HepG2 (cell line): Measurements from ENCODE around the gene ALKBH5. TPM values are rescaled to one million over a fixed set of nuclear protein-coding genes. Genes with fewer than 3 reads are reported as not detected.

ENCODE experiments used
- CBX5 ChIP-seq: sonication (generic); formaldehyde crosslinking; IDR thresholded peaks from 2 replicates; pipeline ENCODE4 v1.4.0; 2020; ENCODE audit warnings: missing genetic modification reagents, borderline replicate concordance
- EP300 ChIP-seq, 3 experiments: sonication (generic) in 1 of 3; formaldehyde crosslinking in 1 of 3; IDR thresholded peaks; 2 replicates each; pipeline versions ENCODE4 v1.5.1 to v1.6.1; 2011 to 2020; ENCODE audit warnings: low read depth in 2 of 3, low read length in 2 of 3, borderline replicate concordance in 1 of 3, improper control_type of control experiment in 1 of 3, mild to moderate bottlenecking in 1 of 3, missing genetic modification reagents in 1 of 3, moderate library complexity in 1 of 3
- FOXK2 ChIP-seq: fragments of 450-650 bp; IDR thresholded peaks from 2 replicates; pipeline ENCODE4 v1.6.1; 2016
- FOXO1 ChIP-seq: sonication (generic); formaldehyde crosslinking; IDR thresholded peaks from 2 replicates; pipeline ENCODE4 v1.4.0; 2020; ENCODE audit warnings: missing genetic modification reagents
- KLF9 ChIP-seq: IDR thresholded peaks from 2 replicates; pipeline ENCODE4 v1.6.1; 2016; ENCODE audit warnings: low read depth
- PHB2 ChIP-seq: fragments of 450-650 bp; IDR thresholded peaks from 2 replicates; pipeline ENCODE4 v1.6.1; 2018; ENCODE audit not compliant: partially characterized antibody
- SETDB1 ChIP-seq: sonication (generic); formaldehyde crosslinking; IDR thresholded peaks from 2 replicates; pipeline ENCODE4 v1.5.1; 2020; ENCODE audit warnings: missing genetic modification reagents, mild to moderate bottlenecking, borderline replicate concordance
- SIX4 ChIP-seq: sonication (generic); formaldehyde crosslinking; IDR thresholded peaks from 2 replicates; pipeline ENCODE4 v1.4.0; 2020; ENCODE audit warnings: missing genetic modification reagents
- SMAD3 ChIP-seq: sonication (generic); formaldehyde crosslinking; IDR thresholded peaks from 2 replicates; pipeline ENCODE4 v1.4.0; 2020; ENCODE audit warnings: missing genetic modification reagents
- SOX5 ChIP-seq: IDR thresholded peaks from 2 replicates; pipeline ENCODE4 v1.6.1; 2016; ENCODE audit warnings: borderline replicate concordance
- YEATS4 ChIP-seq: sonication (generic); formaldehyde crosslinking; IDR thresholded peaks from 2 replicates; pipeline ENCODE4 v1.4.0; 2020; ENCODE audit warnings: missing genetic modification reagents, borderline replicate concordance
- YY1 ChIP-seq: IDR thresholded peaks from 2 replicates; pipeline ENCODE4 v1.6.1; 2011; ENCODE audit warnings: low read length, low read depth, moderate library complexity, mild to moderate bottlenecking; ENCODE audit not compliant: insufficient read depth, insufficient replicate concordance
- ZBTB34 ChIP-seq: sonication (generic); formaldehyde crosslinking; IDR thresholded peaks from 2 replicates; pipeline ENCODE4 v1.8.0; 2022; ENCODE audit warnings: mild to moderate bottlenecking, missing genetic modification reagents
- ZBTB38 ChIP-seq: sonication (generic); formaldehyde crosslinking; IDR thresholded peaks from 2 replicates; pipeline ENCODE4 v1.5.1; 2020; ENCODE audit warnings: mild to moderate bottlenecking, missing genetic modification reagents
- ZBTB42 ChIP-seq: sonication (generic); formaldehyde crosslinking; IDR thresholded peaks from 2 replicates; pipeline ENCODE4 v1.5.0; 2020; ENCODE audit warnings: mild to moderate bottlenecking, missing genetic modification reagents
- ZNF160 ChIP-seq: sonication (generic); formaldehyde crosslinking; IDR thresholded peaks from 2 replicates; pipeline ENCODE4 v1.8.0; 2022; ENCODE audit warnings: mild to moderate bottlenecking, inconsistent platforms, missing genetic modification reagents
- ZNF382 ChIP-seq: sonication (generic); formaldehyde crosslinking; IDR thresholded peaks from 2 replicates; pipeline ENCODE4 v1.5.0; 2020; ENCODE audit warnings: missing genetic modification reagents, mild to moderate bottlenecking, borderline replicate concordance
- ZNF616 ChIP-seq: sonication (generic); formaldehyde crosslinking; IDR thresholded peaks from 2 replicates; pipeline ENCODE4 v1.5.0; 2020; ENCODE audit warnings: low read depth, mild to moderate bottlenecking, missing genetic modification reagents
- ZNF619 ChIP-seq: sonication (generic); formaldehyde crosslinking; IDR thresholded peaks from 2 replicates; pipeline ENCODE4 v1.4.0; 2020; ENCODE audit warnings: mild to moderate bottlenecking, missing genetic modification reagents
- polyA plus RNA-seq, 8 experiments: library from polyadenylated mRNA; depleted of rRNA in 3 of 8; stranded (reverse) in 7 of 8; unstranded in 1 of 8; fragments of >200 nt; fragmentation: Illumina TruSeq in 4 of 8; extraction: Trizol in 4 of 8; gene quantifications; 2 replicates each; pipeline versions ENCODE4 v1.2.1 to v1.2.3, GENCODE V29; 2011 to 2016; ENCODE audit warnings: low read depth in 4 of 8, missing spikeins in 1 of 8, mixed read lengths in 1 of 8; ENCODE audit not compliant: insufficient read depth in 1 of 8
- total RNA-seq, 5 experiments: library from RNA; depleted of rRNA; stranded (reverse); fragments of >200 nt; fragmentation: Illumina TruSeq; extraction: Trizol; gene quantifications; 2 replicates each; pipeline ENCODE4 v1.2.3, GENCODE V29; 2016; ENCODE audit warnings: low read depth in 1 of 5
- TF ChIP-seq, protein P1 (sequence below): sonication (generic); formaldehyde crosslinking; IDR thresholded peaks from 2 replicates; pipeline ENCODE4 v1.4.0; 2020; ENCODE audit warnings: missing genetic modification reagents
- TF ChIP-seq, protein P2 (sequence below): sonication (generic); formaldehyde crosslinking; IDR thresholded peaks from 2 replicates; pipeline ENCODE4 v1.4.0; 2020; ENCODE audit warnings: missing genetic modification reagents

The ALKBH5 gene
- total and polyA plus RNA-seq, 2 of the 13 experiments (the other 11 are each of a cell fraction or from before 2014, with no cell fraction given), result 68.9 to 76.9 TPM

DNA sequence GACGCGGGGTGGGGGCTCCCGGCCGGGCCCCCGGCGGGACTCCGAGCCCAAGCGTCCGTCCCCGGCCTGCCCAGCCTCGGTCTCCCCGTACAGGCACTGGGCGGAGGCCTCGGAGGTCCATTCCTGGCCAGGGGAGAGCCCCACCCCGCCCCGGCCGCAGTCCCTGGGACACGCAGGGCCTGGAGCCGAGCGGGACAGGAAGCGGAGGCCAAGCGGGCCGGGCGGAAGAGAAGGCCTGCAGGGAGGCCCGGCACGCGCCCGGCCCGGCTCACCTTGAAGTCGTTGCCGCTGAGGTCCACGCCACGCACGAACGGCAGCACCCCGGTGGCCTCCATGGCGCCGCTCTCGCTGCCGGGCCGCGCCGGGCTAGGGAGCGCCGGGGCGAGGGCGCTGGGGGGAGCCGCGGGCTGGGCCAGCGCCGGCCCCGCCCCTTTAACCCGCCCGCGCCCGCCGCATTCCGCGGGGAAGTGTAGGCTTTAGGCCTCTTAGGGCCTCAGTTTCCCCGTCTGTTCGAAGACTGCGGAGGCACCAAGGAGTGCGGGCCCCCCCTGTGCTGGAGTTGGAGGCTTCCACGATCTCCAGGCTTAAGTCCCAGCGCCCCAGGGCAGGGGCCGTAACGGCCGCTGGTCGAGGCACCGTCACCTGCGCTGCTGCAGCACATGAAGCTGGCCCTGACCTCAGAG, 74.9 kb downstream of the ALKBH5 start, which contains the start of gene FLII (continued):
- TF ChIP-seq, protein P1, sequence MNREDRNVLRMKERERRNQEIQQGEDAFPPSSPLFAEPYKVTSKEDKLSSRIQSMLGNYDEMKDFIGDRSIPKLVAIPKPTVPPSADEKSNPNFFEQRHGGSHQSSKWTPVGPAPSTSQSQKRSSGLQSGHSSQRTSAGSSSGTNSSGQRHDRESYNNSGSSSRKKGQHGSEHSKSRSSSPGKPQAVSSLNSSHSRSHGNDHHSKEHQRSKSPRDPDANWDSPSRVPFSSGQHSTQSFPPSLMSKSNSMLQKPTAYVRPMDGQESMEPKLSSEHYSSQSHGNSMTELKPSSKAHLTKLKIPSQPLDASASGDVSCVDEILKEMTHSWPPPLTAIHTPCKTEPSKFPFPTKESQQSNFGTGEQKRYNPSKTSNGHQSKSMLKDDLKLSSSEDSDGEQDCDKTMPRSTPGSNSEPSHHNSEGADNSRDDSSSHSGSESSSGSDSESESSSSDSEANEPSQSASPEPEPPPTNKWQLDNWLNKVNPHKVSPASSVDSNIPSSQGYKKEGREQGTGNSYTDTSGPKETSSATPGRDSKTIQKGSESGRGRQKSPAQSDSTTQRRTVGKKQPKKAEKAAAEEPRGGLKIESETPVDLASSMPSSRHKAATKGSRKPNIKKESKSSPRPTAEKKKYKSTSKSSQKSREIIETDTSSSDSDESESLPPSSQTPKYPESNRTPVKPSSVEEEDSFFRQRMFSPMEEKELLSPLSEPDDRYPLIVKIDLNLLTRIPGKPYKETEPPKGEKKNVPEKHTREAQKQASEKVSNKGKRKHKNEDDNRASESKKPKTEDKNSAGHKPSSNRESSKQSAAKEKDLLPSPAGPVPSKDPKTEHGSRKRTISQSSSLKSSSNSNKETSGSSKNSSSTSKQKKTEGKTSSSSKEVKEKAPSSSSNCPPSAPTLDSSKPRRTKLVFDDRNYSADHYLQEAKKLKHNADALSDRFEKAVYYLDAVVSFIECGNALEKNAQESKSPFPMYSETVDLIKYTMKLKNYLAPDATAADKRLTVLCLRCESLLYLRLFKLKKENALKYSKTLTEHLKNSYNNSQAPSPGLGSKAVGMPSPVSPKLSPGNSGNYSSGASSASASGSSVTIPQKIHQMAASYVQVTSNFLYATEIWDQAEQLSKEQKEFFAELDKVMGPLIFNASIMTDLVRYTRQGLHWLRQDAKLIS (CRISPR knock-in tag), result no peak
- TF ChIP-seq FOXK2 (no peak), SMAD3 (CRISPR knock-in tag) (no peak), ZNF160 (CRISPR knock-in tag) (no peak), ZNF619 (CRISPR knock-in tag) (no peak), ZNF616 (CRISPR knock-in tag) (no peak), SIX4 (no peak), ZNF382 (no peak), ZBTB38 (CRISPR knock-in tag) (0 out of 2 replicates have a peak, but pooled peaks have one; percentile 15), EP300 (IDR thresholded peaks at IDR 0.05; ENCODE audit: low read depth in 2 of 2, low read length in 2 of 2) (no peak), EP300 (CRISPR knock-in tag; IDR thresholded peaks at IDR 0.05; ENCODE audit: borderline replicate concordance) (no peak), ZBTB34 (no peak), YY1 (peak; percentile 66), ZBTB42 (CRISPR knock-in tag) (no peak), FOXO1 (CRISPR knock-in tag) (0 out of 2 replicates have a peak, but pooled peaks have one; percentile 43), CBX5 (0 out of 2 replicates have a peak, but pooled peaks have one; percentile 5), YEATS4 (CRISPR knock-in tag) (peak; percentile 87), SOX5 (CRISPR knock-in tag) (no peak), KLF9 (CRISPR knock-in tag) (no peak), SETDB1 (CRISPR knock-in tag) (no peak), PHB2 (no peak)
- TF ChIP-seq, protein P2, sequence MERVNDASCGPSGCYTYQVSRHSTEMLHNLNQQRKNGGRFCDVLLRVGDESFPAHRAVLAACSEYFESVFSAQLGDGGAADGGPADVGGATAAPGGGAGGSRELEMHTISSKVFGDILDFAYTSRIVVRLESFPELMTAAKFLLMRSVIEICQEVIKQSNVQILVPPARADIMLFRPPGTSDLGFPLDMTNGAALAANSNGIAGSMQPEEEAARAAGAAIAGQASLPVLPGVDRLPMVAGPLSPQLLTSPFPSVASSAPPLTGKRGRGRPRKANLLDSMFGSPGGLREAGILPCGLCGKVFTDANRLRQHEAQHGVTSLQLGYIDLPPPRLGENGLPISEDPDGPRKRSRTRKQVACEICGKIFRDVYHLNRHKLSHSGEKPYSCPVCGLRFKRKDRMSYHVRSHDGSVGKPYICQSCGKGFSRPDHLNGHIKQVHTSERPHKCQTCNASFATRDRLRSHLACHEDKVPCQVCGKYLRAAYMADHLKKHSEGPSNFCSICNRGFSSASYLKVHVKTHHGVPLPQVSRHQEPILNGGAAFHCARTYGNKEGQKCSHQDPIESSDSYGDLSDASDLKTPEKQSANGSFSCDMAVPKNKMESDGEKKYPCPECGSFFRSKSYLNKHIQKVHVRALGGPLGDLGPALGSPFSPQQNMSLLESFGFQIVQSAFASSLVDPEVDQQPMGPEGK (CRISPR knock-in tag), result peak; percentile 79
